Activated CD8-positive, alpha-beta memory T cell treated with anti-CD3 and anti-CD28 coated beads, Interleukin-2, amount 50 U/mL, for 1 hour (primary cell): Measurements from ENCODE around the gene PLXDC2.

Source experiments
- DNase-seq: peaks from one replicate; pipeline ENCODE4 v3.0.0-alpha.2; 2020; ENCODE audit errors: extremely low read depth

PLXDC2 gene

GRCh38 chr10:20276127-20276979 lies 460.1 kb downstream of the PLXDC2 start:
- DNase-seq, result no peak

GRCh38 chr10:20277820-20278219 lies 461.6 kb downstream of the PLXDC2 start:
- DNase-seq, result no peak

- DNase-seq, result no peak
Observed at GRCh38 chr10:20281579-20281978, 465.3 kb downstream of the PLXDC2 start.

- DNase-seq, result no peak
Observed at GRCh38 chr10:20287586-20287985, 471.4 kb downstream of the PLXDC2 start.

GRCh38 chr10:20288060-20288459 lies 471.8 kb downstream of the PLXDC2 start:
- no peak for DNase-seq

GRCh38 chr10:20289070-20289828 lies 473.0 kb downstream of the PLXDC2 start:
- DNase-seq, result no peak

- no peak for DNase-seq
Observed at GRCh38 chr10:20298417-20298816, 482.2 kb downstream of the PLXDC2 start.

- DNase-seq, result no peak
Observed at GRCh38 chr10:20299034-20299736, 483.0 kb downstream of the PLXDC2 start.

- DNase-seq, result no peak
Observed at GRCh38 chr10:20300735-20301134, 484.5 kb downstream of the PLXDC2 start.

GRCh38 chr10:20302033-20302432 lies 485.8 kb downstream of the PLXDC2 start:
- no peak for DNase-seq

- DNase-seq, result no peak
Observed at GRCh38 chr10:20303453-20304152, 487.4 kb downstream of the PLXDC2 start.

GRCh38 chr10:20313665-20314064 lies 497.4 kb downstream of the PLXDC2 start:
- no peak for DNase-seq

- DNase-seq, result no peak
Observed at GRCh38 chr10:20314431-20314830, 498.2 kb downstream of the PLXDC2 start.

GRCh38 chr10:20327954-20328353 lies 511.7 kb downstream of the PLXDC2 start:
- no peak for DNase-seq

- DNase-seq, result no peak
Observed at GRCh38 chr10:20330246-20330645, 514.0 kb downstream of the PLXDC2 start.

GRCh38 chr10:20334559-20334958 lies 518.3 kb downstream of the PLXDC2 start:
- DNase-seq, result no peak
